Activated CD8-positive, alpha-beta T cell treated with anti-CD3 and anti-CD28 coated beads, Interleukin-2, amount 10 ng/mL, durations not matched to agents 7 days and 5 days (primary cell): Measurements from ENCODE around the gene LMOD3. TPM values are rescaled to one million over a fixed set of nuclear protein-coding genes. Genes with fewer than 3 reads are reported as not detected.

Source experiments
- ATAC-seq: fragments of 150-1000 bp; cut with Tn5 transposase; one replicate; pipeline ENCODE4 v1.10.0; 2021; ENCODE audit warnings: moderate library complexity
- CTCF ChIA-PET: fragments of 350-600 bp; sonication (Branson Sonifier 250); formaldehyde crosslinking; loops from one replicate; lab custom pipeline; 2021; ENCODE audit warnings: antibody characterized with exemption; lab: Charles Lee
- POLR2A ChIA-PET: fragments of 350-600 bp; sonication (Branson Sonifier 250); formaldehyde crosslinking; loops from one replicate; lab custom pipeline; 2021; ENCODE audit warnings: antibody characterized with exemption; lab: Charles Lee
- DNase-seq: peaks from one replicate; pipeline ENCODE4 v3.0.0-alpha.2; 2020
- H3K27ac Mint-ChIP-seq: one replicate; pipeline ENCODE4 v1.8.0; 2021; ENCODE audit warnings: mild to moderate bottlenecking, mixed read lengths
- H3K27me3 Mint-ChIP-seq: one replicate; pipeline ENCODE4 v1.8.0; 2021; ENCODE audit warnings: low read depth, mixed read lengths
- H3K36me3 Mint-ChIP-seq: one replicate; pipeline ENCODE4 v1.8.0; 2021; ENCODE audit warnings: low read depth, mixed read lengths
- H3K4me1 Mint-ChIP-seq: one replicate; pipeline ENCODE4 v1.8.0; 2021; ENCODE audit warnings: low read depth, mixed read lengths
- H3K4me3 Mint-ChIP-seq: one replicate; pipeline ENCODE4 v1.8.0; 2021; ENCODE audit warnings: mild to moderate bottlenecking, mixed read lengths
- H3K9me3 Mint-ChIP-seq: one replicate; pipeline ENCODE4 v1.8.0; 2022; ENCODE audit warnings: mixed read lengths; ENCODE audit not compliant: insufficient read depth
- total RNA-seq, 2 experiments: library from RNA; stranded (reverse); gene quantifications; one replicate each; pipeline ENCODE4 v1.2.3, GENCODE V29; 2021

Gene LMOD3
- total RNA-seq, 2 experiments from 2014 or later: not detected

GRCh38 chr3:69092030-69092516, 30.3 kb downstream of the LMOD3 start:
- no peaks in the 10 kb centered on the region for H3K27me3 Mint-ChIP-seq
- DNase-seq: peak; percentile 55
- ChIA-PET POLR2A (interaction anchor here (0.6 to 4.6 kb wide), 11 partner anchors 9 to 118 kb away, joined by 3 to 40 read pairs (median 3); partner anchors contain the start of genes TMF1 and UBA3), CTCF (interaction anchor here (0.8 to 3.7 kb wide), 6 partner anchors 22 to 111 kb away, joined by 3 to 20 read pairs (median 6); partner anchors contain the start of gene TMF1)
- ATAC-seq: peak; percentile 70
- H3K4me3 Mint-ChIP-seq: peak overlapping the region; percentile 81
- peaks cover 74% of the 10 kb centered on the region for H3K36me3 Mint-ChIP-seq
- no peaks in the 10 kb centered on the region for H3K9me3 Mint-ChIP-seq
- peaks cover 84% of the 10 kb centered on the region for H3K4me1 Mint-ChIP-seq
- peak overlapping the region; percentile 88 for H3K27ac Mint-ChIP-seq

GRCh38 chr3:69091389-69092029, 30.9 kb downstream of the LMOD3 start:
- Mint-ChIP-seq H3K36me3 (peaks cover 69% of the 10 kb centered on the region), H3K27me3 (no peaks in the 10 kb centered on the region), H3K4me1 (peaks cover 79% of the 10 kb centered on the region), H3K27ac (peak overlapping the region; percentile 88), H3K9me3 (no peaks in the 10 kb centered on the region), H3K4me3 (peak overlapping the region; percentile 81)
- no peak for DNase-seq
- ATAC-seq: peak; percentile 7
- POLR2A ChIA-PET: interaction anchor here (0.6 to 4.6 kb wide), 13 partner anchors 10 to 119 kb away, joined by 3 to 40 read pairs (median 3); partner anchors contain the start of genes TMF1 and UBA3
- CTCF ChIA-PET: interaction anchor here (0.8 to 3.7 kb wide), 7 partner anchors 22 to 112 kb away, joined by 3 to 20 read pairs (median 4); partner anchors contain the start of genes EOGT and TMF1

- no peak for DNase-seq
- POLR2A ChIA-PET: interaction anchor here (0.6 to 4.6 kb wide), 7 partner anchors 10 to 41 kb away, joined by 3 to 40 read pairs (median 5); partner anchors contain the start of genes TMF1 and UBA3
- no peaks in the 10 kb centered on the region for H3K27me3 Mint-ChIP-seq
- H3K4me1 Mint-ChIP-seq: peaks cover 66% of the 10 kb centered on the region
- peaks cover 72% of the 10 kb centered on the region for H3K36me3 Mint-ChIP-seq
- no peak for ATAC-seq
- H3K9me3 Mint-ChIP-seq: no peaks in the 10 kb centered on the region
- peak overlapping the region; percentile 77 for H3K27ac Mint-ChIP-seq
- CTCF ChIA-PET: interaction anchor here (0.7 to 3.7 kb wide), 4 partner anchors 26 to 85 kb away, joined by 3 to 14 read pairs (median 6); partner anchors contain the start of gene TMF1
- H3K4me3 Mint-ChIP-seq: peak overlapping the region; percentile 95
Observed at GRCh38 chr3:69090021-69090420, 32.4 kb downstream of the LMOD3 start.

GRCh38 chr3:69088063-69088462, 34.3 kb downstream of the LMOD3 start:
- Mint-ChIP-seq H3K4me1 (peaks cover 63% of the 10 kb centered on the region), H3K36me3 (peaks cover 58% of the 10 kb centered on the region), H3K9me3 (no peaks in the 10 kb centered on the region), H3K4me3 (peak overlapping the region; percentile 95), H3K27ac (peak overlapping the region; percentile 74), H3K27me3 (no peaks in the 10 kb centered on the region)
- POLR2A ChIA-PET: interaction anchor here (1.0 to 6.6 kb wide), 4 partner anchors 8 to 50 kb away, joined by 3 to 83 read pairs (median 47); partner anchors contain the start of genes TMF1 and UBA3
- no peak for ATAC-seq
- no peak for DNase-seq
- CTCF ChIA-PET: interaction anchor here (1.0 to 1.6 kb wide), 2 partner anchors 24 to 33 kb away, joined by 4 to 7 read pairs; no protein-coding TSS in a partner anchor

GRCh38 chr3:69087030-69087791, 35.2 kb downstream of the LMOD3 start:
- CTCF ChIA-PET: interaction anchor here (0.6 to 1.6 kb wide), 4 partner anchors 23 to 33 kb away, joined by 3 to 7 read pairs (median 4); no protein-coding TSS in a partner anchor
- H3K27me3 Mint-ChIP-seq: no peaks in the 10 kb centered on the region
- H3K4me3 Mint-ChIP-seq: peak overlapping the region; percentile 95
- H3K27ac Mint-ChIP-seq: peak overlapping the region; percentile 77
- peaks cover 57% of the 10 kb centered on the region for H3K36me3 Mint-ChIP-seq
- no peaks in the 10 kb centered on the region for H3K9me3 Mint-ChIP-seq
- DNase-seq: no peak
- ATAC-seq: no peak
- POLR2A ChIA-PET: interaction anchor here (1.0 to 8.7 kb wide), 7 partner anchors 9 to 49 kb away, joined by 3 to 83 read pairs (median 9); partner anchors contain the start of gene TMF1
- peaks cover 65% of the 10 kb centered on the region for H3K4me1 Mint-ChIP-seq

- Mint-ChIP-seq H3K36me3 (peaks cover 49% of the 10 kb centered on the region), H3K27ac (peak overlapping the region; percentile 89), H3K4me3 (peak overlapping the region; percentile 95), H3K27me3 (no peaks in the 10 kb centered on the region), H3K9me3 (no peaks in the 10 kb centered on the region), H3K4me1 (peaks cover 66% of the 10 kb centered on the region)
- ChIA-PET POLR2A (interaction anchor here (0.8 to 8.7 kb wide), 7 partner anchors 7 to 34 kb away, joined by 3 to 83 read pairs (median 9); partner anchors contain the start of gene TMF1), CTCF (interaction anchor here (0.6 to 1.6 kb wide), 4 partner anchors 9 to 34 kb away, joined by 3 to 6 read pairs (median 4); partner anchors contain the start of gene TMF1)
- ATAC-seq (peak; percentile 32), DNase-seq (peak; percentile 69)
Observed at GRCh38 chr3:69085833-69086722, 36.3 kb downstream of the LMOD3 start.

- no peak for DNase-seq
- peaks cover 43% of the 10 kb centered on the region for H3K36me3 Mint-ChIP-seq
- CTCF ChIA-PET: interaction anchor here (0.9 to 1.7 kb wide), 6 partner anchors 9 to 72 kb away, joined by 3 to 9 read pairs (median 4); partner anchors contain the start of genes EOGT and TMF1
- ATAC-seq: peak; percentile 11
- POLR2A ChIA-PET: interaction anchor here (0.8 to 8.7 kb wide), 8 partner anchors 8 to 37 kb away, joined by 3 to 83 read pairs (median 8); partner anchors contain the start of gene TMF1
- no peaks in the 10 kb centered on the region for H3K9me3 Mint-ChIP-seq
- peak overlapping the region; percentile 95 for H3K4me3 Mint-ChIP-seq
- peaks cover 65% of the 10 kb centered on the region for H3K4me1 Mint-ChIP-seq
- no peaks in the 10 kb centered on the region for H3K27me3 Mint-ChIP-seq
- H3K27ac Mint-ChIP-seq: peak overlapping the region; percentile 89
Observed at GRCh38 chr3:69085168-69085832, 37.1 kb downstream of the LMOD3 start.

- H3K27ac Mint-ChIP-seq: peak within 1 kb of the TSS; percentile 89
- peak within 1 kb of the TSS; percentile 95 for H3K4me3 Mint-ChIP-seq
- ATAC-seq (peak; percentile 65), DNase-seq (peak; percentile 96)
- H3K36me3 Mint-ChIP-seq: peaks cover 35% of the 10 kb centered on the region
- no peaks in the 10 kb centered on the region for H3K9me3 Mint-ChIP-seq
- H3K4me1 Mint-ChIP-seq: peaks cover 57% of the 10 kb centered on the region
- no peaks in the 10 kb centered on the region for H3K27me3 Mint-ChIP-seq
- ChIA-PET CTCF (interaction anchor here (0.9 to 1.7 kb wide), 9 partner anchors 10 to 71 kb away, joined by 3 to 9 read pairs (median 3); partner anchors contain the start of gene EOGT), POLR2A (interaction anchor here (1.1 to 8.7 kb wide), 6 partner anchors 9 to 36 kb away, joined by 3 to 83 read pairs (median 30); partner anchors contain the start of gene TMF1)
Observed at GRCh38 chr3:69084326-69085167, 37.8 kb downstream of the LMOD3 start, which contains the start of gene ARL6IP5. ARL6IP5 (plus strand) TSS chr3:69084937; CDS start chr3:69085048, 111 bp downstream.

GRCh38 chr3:69082805-69083204, 39.6 kb downstream of the LMOD3 start:
- ChIA-PET CTCF (interaction anchor here (0.7 to 1.1 kb wide), 2 partner anchors 13 to 38 kb away, joined by 3 to 4 read pairs; no protein-coding TSS in a partner anchor), POLR2A (interaction anchor here (0.6 to 8.7 kb wide), 6 partner anchors 8 to 1057 kb away, joined by 3 to 83 read pairs (median 45); partner anchors contain the start of gene TMF1)
- ATAC-seq: peak; percentile 38
- no peaks in the 10 kb centered on the region for H3K9me3 Mint-ChIP-seq
- peaks cover 38% of the 10 kb centered on the region for H3K36me3 Mint-ChIP-seq
- H3K4me3 Mint-ChIP-seq: peak overlapping the region; percentile 65
- no peaks in the 10 kb centered on the region for H3K27me3 Mint-ChIP-seq
- H3K4me1 Mint-ChIP-seq: peaks cover 57% of the 10 kb centered on the region
- DNase-seq: peak; percentile 62
- peak overlapping the region; percentile 89 for H3K27ac Mint-ChIP-seq
